GM19397 (cell line): ENCODE measurements around the gene MYBL2.

ENCODE experiments used
- ATAC-seq: cut with Tn5 transposase; IDR thresholded peaks from one replicate; pipeline ENCODE4 v1.9.1; 2021; ENCODE audit warnings: mild to moderate bottlenecking, moderate library complexity; ENCODE audit not compliant: unreplicated experiment

MYBL2 gene

DNA sequence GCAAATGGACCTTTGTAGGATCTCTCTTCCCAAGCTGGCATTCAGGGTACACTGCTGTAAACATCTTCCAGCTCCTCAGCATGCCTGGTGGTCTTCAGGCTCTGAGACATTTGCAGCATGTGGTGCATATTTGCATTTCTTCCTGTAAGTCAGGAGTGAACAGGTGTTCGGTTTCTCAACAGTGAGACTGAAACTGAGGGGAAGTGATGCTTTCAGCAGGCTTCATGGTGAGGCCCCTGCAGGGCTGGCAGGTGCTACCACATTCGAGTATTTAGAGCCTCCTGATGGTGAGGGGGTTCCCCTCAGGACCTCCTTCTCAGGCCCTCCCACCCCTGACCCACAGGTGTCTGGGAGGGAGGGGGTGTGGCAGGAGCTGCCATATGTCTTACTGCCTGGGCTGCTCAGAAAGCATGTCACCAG, 15.1 kb downstream of the MYBL2 start:
- peak; percentile 90 for ATAC-seq

DNA sequence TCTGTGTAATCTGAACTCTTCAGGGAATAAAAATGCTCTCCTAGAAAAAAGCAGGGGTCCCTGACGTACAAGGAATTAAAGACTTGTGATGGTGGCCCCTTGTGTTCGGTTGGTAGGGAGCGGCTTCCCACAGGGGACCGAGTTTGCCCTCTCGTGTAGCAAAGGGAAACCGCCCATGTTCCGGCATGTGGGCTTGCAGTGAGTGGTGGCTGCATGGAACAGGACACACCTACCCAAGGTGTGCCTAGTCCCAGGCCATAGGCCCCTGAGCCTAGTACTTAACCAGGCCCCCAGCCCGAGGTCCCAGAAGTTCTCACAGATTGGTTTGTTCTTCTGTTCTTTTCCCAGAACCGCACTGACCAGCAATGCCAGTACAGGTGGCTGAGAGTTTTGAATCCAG, 15.5 kb downstream of the MYBL2 start:
- ATAC-seq: peak; percentile 40

DNA sequence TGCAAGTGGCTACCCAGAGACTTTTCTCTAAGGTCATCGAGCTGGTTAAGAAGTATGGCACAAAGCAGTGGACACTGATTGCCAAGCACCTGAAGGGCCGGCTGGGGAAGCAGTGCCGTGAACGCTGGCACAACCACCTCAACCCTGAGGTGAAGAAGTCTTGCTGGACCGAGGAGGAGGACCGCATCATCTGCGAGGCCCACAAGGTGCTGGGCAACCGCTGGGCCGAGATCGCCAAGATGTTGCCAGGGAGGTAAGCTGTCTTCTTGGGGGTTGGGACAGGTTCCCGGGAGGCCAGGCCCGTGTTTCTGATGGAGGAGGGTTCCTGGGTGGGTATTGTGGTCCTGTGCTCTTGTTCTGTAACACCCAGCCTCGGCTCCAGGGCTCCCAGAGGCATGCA, 19.9 kb downstream of the MYBL2 start:
- ATAC-seq: no peak

DNA sequence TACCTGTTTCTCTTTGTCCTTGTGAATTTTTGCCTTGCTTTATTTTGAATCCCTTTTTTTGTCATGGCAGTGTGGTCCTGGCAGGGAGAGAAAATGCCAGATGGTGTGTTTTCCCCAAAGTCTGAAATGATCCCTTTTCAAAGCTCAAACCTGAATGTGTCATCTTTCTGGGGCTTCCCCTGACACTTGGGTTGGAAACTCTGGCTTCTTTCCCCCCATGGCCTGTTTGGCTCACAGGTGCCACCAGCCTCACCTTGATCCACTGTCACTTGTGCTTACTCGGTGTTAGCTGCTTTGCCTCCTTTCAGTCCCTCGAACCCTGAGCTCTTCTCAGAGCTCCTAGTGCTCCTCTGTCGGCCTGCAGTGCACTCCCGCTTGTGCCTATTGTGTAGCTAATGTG, 22.3 kb downstream of the MYBL2 start:
- ATAC-seq: no peak

DNA sequence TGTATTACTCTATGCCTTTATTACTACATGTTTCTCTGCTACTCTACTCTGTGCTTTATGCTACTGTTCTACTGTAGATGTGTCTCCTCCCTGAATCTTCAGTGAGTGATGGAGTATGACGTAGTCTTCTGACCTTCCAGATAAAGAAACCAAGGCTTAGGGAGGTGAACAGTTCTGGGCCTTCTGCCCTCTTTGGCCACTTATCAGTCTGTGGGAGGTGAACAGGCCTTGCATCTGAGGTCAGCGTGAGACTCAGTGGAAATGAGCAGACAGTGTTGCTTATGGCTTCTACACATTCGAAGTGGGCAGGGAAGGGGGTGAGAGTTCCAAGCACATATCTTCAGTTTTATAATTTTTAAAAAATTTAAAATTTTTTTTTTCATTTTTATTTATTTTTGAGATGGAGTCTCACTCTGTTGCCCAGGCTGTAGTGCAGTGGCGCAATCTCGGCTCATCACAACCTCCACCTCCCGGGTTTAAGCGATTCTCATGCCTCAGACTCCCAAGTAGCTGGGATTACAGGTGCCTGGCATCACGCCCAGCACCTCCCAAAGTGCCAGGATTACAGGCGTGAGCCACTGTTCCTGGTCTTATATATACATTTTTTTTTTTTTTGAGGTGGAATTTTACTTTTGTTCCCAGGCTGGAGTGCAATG, 24.2 kb downstream of the MYBL2 start:
- no peak for ATAC-seq

DNA sequence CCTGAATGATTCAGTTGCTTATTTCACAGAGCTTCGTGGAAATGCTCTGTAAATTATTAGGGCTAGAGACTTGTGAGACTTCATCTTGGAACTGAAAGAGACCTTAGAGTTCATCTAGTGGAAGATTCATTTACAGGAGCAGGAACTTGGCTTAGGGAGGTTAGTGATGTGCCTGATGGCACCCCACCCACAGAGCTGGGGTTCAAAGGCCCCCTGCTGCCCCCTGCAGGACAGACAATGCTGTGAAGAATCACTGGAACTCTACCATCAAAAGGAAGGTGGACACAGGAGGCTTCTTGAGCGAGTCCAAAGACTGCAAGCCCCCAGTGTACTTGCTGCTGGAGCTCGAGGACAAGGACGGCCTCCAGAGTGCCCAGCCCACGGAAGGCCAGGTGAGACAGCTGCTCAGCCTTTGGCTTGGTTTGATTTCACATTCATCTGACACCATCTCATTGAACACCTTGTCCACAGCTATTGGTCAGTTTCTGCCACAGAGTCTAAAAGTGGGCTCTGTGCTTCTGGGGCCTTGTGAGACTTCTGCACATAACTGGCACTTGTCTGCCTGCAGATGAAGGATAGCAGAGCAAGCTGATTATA, 25.1 kb downstream of the MYBL2 start:
- ATAC-seq: no peak

DNA sequence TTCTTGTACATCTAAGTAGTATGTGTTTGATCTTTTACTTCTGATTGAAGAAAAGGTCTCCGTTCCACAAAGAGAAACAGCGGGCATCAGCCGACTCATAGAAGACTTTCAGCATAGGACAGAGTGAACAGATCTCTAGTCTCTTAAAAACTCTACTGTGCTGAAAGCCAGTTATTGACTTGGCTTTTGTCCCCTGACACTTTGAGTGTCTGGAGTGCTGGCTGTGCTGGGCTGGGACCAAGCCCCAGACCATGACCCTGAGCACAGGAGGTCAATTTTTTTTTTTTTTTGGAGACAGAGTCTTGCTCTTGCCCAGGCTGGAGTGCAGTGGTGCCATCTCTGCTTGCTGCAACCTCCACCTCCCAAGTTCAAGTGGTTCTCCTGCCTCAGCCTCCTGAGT, 27.8 kb downstream of the MYBL2 start:
- ATAC-seq: no peak

DNA sequence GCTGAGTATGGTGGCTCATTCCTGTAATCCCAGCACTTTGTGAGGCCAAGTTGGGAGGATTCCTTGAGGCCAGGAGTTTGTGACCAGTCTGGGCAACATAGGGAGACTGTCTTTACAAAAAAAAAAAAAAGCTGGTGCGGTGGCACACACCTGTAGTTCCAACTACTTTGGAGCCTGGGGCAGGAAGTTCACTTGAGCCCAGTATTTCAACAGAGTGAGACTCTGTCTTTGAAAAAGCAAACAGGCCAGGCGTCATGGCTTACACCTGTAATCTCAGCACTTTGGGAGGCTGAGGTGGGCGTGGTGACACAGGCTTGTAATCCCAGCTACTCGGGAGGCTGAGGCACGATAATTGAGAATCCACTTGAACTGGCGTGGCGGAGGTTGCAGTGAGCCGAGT, 28.7 kb downstream of the MYBL2 start:
- ATAC-seq: no peak

DNA sequence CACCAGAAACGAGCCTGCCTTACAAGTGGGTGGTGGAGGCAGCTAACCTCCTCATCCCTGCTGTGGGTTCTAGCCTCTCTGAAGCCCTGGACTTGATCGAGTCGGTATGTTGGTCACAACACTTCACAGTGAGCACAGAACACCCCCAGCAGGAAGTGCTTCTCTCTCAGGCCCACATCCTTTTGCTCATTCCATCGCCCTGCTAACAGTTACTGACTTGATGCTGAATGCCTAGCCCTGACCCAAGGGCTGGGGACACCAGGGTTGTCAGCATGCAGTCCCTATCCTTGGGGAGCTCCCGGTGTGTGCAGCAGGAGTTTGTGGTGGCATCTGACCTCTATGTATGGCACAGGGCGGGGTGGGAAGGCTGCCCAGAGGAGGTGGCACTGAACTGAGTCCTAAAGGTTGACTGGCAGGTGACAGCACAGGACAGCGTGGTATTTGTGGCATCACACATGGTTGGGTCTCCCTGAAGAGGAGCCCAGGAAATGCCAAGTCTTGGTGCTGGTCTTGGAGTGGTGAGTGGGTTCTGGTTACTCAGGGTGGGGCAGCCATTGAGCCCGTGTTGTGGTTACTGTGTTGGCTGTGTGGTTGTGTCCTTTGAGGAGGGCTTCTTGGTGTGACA, 33.1 kb downstream of the MYBL2 start:
- ATAC-seq: no peak

DNA sequence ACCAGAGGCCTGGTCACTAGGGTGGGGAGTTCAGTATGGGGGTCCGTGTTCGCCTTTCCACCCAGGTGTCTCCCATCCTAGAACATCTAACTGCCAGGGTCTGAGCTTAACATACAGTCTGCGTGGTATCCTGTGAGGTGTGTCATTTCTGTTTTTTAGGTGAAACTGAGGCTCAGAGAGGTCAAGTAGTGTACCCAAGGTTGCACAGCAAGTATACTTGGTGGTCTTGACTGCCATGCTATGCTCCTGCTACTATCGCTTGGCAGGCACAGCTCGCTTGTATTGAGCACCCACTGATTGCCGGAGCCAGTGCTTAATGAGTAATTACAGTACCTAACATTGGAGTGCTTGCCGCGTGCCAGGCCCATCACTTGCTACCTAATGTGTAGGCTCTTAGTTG, 33.7 kb downstream of the MYBL2 start:
- ATAC-seq: no peak

DNA sequence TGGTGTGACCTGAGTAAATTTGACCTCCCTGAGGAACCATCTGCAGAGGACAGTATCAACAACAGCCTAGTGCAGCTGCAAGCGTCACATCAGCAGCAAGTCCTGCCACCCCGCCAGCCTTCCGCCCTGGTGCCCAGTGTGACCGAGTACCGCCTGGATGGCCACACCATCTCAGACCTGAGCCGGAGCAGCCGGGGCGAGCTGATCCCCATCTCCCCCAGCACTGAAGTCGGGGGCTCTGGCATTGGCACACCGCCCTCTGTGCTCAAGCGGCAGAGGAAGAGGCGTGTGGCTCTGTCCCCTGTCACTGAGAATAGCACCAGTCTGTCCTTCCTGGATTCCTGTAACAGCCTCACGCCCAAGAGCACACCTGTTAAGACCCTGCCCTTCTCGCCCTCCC, 35.6 kb downstream of the MYBL2 start:
- ATAC-seq: no peak

DNA sequence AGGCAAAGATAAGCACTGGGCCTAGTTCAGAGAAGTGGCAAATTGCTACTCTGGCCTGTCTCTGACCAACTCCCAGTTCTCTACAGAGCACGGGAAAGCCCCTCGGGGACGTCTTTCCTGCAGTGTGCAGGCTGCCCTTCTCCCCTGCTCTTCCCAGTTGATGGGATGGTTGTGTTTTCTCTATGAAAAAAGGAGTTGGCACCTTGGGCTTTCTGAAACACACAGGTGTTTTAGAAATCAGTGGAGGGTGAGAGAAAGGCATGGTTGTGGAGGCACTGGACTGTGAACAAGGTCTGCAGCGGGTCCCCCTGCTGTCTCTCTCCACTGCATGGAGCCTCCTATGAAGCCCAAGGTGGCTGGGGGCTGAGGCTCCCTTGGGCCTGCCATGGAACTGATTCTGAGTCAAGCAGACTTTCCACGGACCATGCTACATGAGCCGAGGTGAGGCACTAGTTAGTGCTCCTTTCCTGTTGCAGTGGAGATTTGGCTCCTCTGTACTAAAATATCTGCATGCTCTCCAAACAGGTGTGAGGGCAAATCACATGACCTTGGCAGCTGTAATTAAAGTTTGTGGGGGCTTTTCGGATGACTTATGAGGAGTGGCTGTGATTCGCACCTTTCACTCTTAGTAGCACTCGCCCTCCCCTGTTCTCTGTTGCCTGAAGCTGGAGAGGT, 43.6 kb downstream of the MYBL2 start:
- ATAC-seq: peak; percentile 65

DNA sequence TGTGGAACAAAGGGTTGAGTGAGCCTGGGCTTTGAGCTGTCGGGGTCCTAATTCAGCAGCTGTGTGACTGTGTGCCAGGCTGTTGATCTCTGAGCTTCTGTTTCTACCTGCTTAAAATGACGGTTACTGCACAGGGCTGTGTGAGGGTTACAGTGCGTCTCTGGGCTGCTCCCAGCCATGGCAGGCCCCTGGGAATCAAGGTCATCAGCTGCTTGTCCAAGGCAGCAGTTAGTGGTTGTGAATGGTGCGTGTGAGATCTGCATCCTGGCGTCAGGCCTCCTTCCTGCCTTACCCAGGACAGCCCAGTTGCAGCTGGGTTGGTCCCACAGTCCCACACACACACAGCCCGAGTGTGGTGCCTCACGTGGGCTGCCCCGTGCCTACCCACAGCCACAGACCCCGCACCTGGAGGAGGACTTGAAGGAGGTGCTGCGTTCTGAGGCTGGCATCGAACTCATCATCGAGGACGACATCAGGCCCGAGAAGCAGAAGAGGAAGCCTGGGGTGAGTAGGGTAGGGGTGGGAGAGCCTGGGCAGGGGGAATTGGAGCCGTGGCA, 44.3 kb downstream of the MYBL2 start:
- no peak for ATAC-seq

DNA sequence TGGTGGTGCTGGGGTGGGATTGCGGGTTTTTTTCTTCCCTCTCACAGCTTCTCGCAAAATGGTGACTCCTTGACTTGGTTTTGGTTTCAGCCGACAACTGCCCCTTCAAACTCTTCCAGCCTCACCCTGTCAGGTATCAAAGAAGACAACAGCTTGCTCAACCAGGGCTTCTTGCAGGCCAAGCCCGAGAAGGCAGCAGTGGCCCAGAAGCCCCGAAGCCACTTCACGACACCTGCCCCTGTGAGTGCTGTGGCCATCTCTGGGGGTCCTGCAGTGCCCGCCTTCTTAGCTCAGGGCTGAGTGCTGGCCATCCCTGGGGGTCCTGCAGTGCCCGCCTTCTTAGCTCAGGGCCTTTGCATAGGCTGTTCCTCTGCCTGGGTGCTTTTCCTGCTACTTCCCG, 48.1 kb downstream of the MYBL2 start:
- no peak for ATAC-seq

DNA sequence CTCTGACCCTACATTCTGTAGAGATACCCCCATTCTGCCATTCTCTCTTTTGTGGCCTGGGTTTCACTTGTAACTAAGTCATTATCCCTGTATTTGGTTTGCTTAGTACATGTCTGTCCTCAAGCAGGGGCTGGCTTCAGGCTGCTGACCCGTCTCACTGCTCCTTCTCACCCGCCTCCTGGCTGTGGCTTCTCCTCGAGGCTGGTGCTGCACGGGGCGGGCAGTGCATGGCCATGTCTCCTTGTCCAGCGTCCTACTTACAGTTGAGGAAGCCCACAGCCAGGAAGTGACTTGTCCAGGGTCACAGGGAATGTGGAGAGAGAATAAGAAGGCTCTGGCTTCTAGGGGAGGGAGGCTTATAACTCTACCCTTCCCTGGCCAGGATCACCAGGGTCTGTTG, 48.6 kb downstream of the MYBL2 start:
- no peak for ATAC-seq

DNA sequence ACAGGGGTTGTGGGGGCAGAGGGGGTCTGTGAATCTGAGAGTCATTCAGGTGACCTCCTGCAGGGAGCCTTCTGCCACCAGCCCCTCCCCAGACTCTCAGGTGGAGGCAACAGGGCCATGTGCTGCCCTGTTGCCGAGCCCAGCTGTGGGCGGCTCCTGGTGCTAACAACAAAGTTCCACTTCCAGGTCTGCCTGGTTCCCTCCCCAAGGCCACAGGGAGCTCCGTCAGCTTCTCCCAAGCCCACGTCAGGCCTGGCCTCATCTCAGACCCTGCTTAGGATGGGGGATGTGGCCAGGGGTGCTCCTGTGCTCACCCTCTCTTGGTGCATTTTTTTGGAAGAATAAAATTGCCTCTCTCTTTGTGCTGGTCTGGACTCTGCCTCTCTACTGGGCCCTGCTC, 49.2 kb downstream of the MYBL2 start:
- no peak for ATAC-seq

DNA sequence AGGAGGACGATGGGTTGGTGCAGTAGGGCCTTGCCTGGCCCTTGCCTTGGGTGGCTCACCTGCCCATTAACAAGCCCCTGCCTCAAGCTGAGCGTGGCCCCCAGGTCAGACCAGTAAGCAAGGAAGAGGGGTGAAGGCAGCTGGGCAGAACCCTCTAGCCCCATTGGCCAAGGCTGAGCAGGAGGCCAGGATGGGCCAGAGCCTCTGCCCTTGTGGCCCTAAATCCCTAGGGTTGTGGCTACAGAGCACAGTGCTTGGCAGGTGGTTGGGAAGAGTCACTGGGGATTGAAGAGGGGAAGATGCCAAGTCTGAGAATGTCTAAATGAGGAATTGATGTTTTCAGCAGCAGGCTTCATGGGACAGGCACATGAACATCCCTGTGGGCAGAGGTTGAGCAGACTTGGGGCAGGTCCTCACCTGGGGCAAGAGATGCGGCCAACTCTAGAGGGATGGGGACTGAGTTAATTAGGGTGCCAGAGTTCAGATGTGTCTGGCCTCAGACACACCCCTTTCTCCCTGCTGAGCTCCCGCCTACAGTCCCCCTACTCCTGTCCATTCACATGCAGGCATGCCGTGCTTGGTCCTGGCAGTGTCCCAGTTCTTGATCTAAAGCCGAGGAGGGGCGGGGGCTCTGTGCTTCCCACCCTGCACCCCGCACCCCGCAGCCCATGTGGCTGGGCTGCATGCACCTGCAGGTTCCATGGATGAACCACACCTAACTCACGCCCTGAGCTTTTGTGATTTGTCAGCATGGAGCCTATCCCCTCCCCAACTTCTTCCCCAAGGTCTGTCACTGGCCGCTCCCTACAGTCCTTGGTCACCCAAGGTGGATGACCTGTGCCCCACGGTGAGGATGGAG, 50.1 kb downstream of the MYBL2 start:
- ATAC-seq: no peak

DNA sequence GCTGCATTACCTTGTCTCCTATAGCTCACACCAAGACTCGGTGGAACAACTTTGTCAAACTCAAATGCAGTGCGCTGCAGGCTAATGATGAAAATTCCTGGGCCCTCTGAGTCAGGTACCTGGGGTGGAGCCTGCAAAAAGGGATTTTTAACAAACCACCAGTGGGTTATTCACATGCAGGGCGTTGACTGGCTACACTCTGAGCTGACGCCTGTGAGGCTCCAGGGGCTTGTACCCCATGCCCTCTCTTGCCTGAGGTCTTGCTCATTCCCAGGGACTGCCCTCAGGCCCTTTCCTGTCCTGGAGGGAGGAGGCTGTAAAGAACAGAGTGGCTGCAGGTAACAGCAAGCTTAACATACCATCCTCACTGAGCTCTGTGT, 50.7 kb downstream of the MYBL2 start:
- no peak for ATAC-seq

DNA sequence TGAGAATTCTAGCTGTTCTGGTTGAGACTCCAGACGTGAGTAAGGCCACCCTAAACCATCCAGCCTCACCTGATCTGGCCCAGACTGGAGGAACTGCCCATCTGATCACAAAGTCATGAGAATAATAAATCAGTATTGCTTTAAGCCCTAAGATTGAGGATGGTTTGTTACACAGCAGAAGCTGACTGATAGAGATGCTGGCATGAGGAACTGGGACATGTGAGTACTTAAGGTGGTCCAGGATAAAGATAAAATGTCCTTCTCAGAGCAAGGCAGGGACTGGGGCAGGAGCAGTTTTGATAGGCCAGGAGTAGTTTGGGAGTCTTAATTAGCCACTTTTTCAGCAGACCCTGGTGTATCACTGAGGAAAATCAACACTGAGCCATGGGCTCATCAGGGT, 53.1 kb downstream of the MYBL2 start:
- ATAC-seq: no peak

DNA sequence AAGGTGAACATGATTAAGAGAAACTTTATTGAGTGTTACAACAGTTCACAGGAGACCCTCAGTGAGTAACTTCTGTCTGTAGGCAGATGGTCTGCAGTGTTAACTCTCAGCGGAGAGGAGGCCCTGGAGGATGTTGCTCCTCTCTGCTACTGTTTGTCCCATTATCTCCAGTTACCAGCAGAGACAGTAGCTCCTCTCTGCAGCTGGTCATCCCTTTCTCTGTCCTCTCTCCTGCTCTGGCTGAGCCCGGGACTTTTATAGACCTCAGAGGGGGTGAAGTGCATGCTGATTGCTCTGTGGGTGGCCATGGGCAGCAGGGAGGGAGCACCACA, 54.1 kb downstream of the MYBL2 start:
- no peak for ATAC-seq
